ENCODE data around the gene RGS3. TPM values are rescaled to one million over a fixed set of nuclear protein-coding genes. Genes with fewer than 3 reads are reported as not detected.

RGS3 gene
- total and polyA plus RNA-seq, 2 of the 13 experiments (the other 11 are each of a cell fraction or from before 2014, with no cell fraction given): 17.1 to 28.8 TPM

DNA sequence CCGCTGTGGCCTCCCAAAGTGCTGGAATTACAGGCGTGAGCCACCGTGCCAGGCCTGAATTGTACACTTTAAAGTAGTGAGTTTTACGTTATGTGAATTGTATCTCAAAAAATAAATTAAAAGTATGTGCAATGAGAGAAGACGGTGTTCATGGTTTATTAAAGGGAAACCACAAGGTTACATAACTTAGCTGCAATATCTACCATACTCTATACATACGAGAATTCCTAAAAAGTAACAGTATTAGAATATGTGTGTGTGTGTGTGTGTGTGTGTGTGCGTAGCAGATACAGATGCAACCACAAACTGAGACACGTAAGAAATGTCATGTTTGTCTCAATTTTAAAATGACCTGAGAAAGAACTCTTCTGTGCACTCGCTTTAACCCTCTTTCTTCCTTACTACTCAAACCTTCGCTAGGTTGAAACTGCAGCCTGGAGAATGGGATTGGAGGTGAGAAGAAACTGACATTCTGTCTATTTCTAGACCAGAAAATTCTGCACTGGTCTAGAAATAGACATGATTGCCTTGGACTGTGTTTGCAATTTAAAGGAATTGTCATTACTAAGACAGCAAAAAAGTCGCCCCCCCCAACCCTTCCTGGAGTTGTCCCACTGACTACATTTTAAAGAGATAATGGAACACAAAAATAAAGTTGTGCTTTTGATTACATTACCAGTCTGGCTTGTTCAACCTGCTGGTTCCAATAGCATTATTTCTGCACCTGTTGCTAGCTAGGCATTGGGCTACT, 167.0 kb downstream of the RGS3 start:
- FAIRE-seq (no peak), DNase-seq (ENCODE audit: low spot score) (no peak), ATAC-seq (no peak)
- Histone ChIP-seq H3K4me1 (ENCODE audit: insufficient read depth, low read length) (peaks cover 53% of the 10 kb centered on the region), H3K36me3 (replicated peaks in 1 of 2; ENCODE audit: control insufficient read depth in 1 of 2, insufficient read depth in 2 of 2, low read length in 2 of 2) (no peaks in the 10 kb centered on the region), H3K4me2 (ENCODE audit: low read depth, low read length) (no peak overlapping the region), H3K27ac (ENCODE audit: extremely low read length, insufficient read depth, low read length) (no peak overlapping the region), H2AFZ (ENCODE audit: low read length) (no peak overlapping the region), H3K27me3 (ENCODE audit: control insufficient read depth in 1 of 2, insufficient read depth in 2 of 2, low read length in 2 of 2) (peaks cover 0 to 41% of the 10 kb centered on the region in 2 experiments; a peak in 3 of 5 replicates), H3K79me2 (ENCODE audit: insufficient read depth, low read length) (no peaks in the 10 kb centered on the region), H3K9me3 (ENCODE audit: low read length) (no peaks in the 10 kb centered on the region), H4K20me1 (ENCODE audit: insufficient read depth, low read length) (no peaks in the 10 kb centered on the region), H3K4me3 (replicated peaks in 1 of 3; ENCODE audit: insufficient read depth in 1 of 3, low read depth in 2 of 3, low read length in 3 of 3) (no peak overlapping the region), H3K9ac (ENCODE audit: insufficient read depth, low read depth, low read length) (no peak overlapping the region)
- BruUV-seq (replicated peaks): no TSS peak
- CTCF ChIA-PET (ENCODE audit: low intra/inter-chr PET ratio, low total read pairs): no interaction called here
- in situ Hi-C loops (cut with HindIII; ENCODE audit: extremely low pct_ligation_motif_present, low pct_unique_long_range_greater_than_20kb): no loop called here
- intact Hi-C loops (cut with micrococcal nuclease; ENCODE audit: unreplicated experiment): loop anchor here (1.0 kb wide), 1 partner anchor 19 kb away; no protein-coding TSS in a partner anchor
- POLR2A ChIA-PET: no interaction called here
- 51% methylated on average over 11 of the region's 11 CpGs for WGBS (ENCODE audit: low lambda C conversion rate)
- TF ChIP-seq ZNF605 (CRISPR knock-in tag; IDR thresholded peaks at IDR 0.05) (no peak), KMT2A (CRISPR knock-in tag; IDR thresholded peaks at IDR 0.05) (no peak)

DNA sequence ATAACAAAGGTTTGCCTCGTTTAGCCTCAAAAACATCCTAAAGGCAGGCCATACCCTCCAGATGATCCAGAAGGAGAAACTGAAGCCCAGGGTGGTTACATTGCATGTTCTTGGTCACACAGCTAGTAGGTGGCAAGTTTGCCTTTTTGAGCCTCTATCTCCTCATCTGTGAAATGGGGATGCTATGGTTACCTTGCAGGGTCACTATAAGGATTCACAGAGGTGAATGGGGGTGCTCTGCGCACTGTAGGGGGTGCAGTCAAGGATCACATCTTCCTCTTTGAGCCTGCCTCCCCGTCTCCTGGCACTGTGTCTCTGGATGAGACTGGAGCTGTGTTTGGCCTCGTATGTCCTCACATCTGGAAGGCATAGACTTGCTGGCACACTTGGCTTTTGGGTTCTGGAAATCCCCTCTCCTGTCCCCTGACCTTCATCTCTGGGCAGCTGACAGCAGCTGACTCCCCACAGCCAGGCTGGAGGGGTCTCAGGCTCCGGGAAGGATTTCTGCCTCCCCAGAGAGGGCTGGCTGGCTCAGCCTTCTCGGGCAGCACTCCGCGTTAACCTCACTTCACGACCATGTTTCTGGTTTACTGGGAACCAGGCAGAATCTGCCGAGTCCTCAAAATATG, 167.7 kb downstream of the RGS3 start:
- Histone ChIP-seq H4K20me1 (ENCODE audit: insufficient read depth, low read length) (no peaks in the 10 kb centered on the region), H2AFZ (ENCODE audit: low read length) (no peak overlapping the region), H3K9me3 (ENCODE audit: low read length) (no peaks in the 10 kb centered on the region), H3K4me2 (ENCODE audit: low read depth, low read length) (no peak overlapping the region), H3K4me1 (ENCODE audit: insufficient read depth, low read length) (peaks cover 60% of the 10 kb centered on the region), H3K9ac (ENCODE audit: insufficient read depth, low read depth, low read length) (no peak overlapping the region), H3K79me2 (ENCODE audit: insufficient read depth, low read length) (no peaks in the 10 kb centered on the region), H3K27ac (ENCODE audit: extremely low read length, insufficient read depth, low read length) (no peak overlapping the region), H3K4me3 (replicated peaks in 1 of 3; ENCODE audit: insufficient read depth in 1 of 3, low read depth in 2 of 3, low read length in 3 of 3) (no peak overlapping the region), H3K36me3 (replicated peaks in 1 of 2; ENCODE audit: control insufficient read depth in 1 of 2, insufficient read depth in 2 of 2, low read length in 2 of 2) (no peaks in the 10 kb centered on the region), H3K27me3 (ENCODE audit: control insufficient read depth in 1 of 2, insufficient read depth in 2 of 2, low read length in 2 of 2) (peaks cover 0 to 34% of the 10 kb centered on the region in 2 experiments; a peak in 3 of 5 replicates)
- 21% methylated on average over 3 of the region's 10 CpGs for WGBS (ENCODE audit: low lambda C conversion rate)
- ATAC-seq (no peak), FAIRE-seq (no peak), DNase-seq (ENCODE audit: low spot score) (no peak)
- ChIA-PET CTCF (ENCODE audit: low intra/inter-chr PET ratio, low total read pairs) (no interaction called here), POLR2A (no interaction called here)
- intact Hi-C loops (cut with micrococcal nuclease; ENCODE audit: unreplicated experiment) (no loop called here), in situ Hi-C loops (cut with HindIII; ENCODE audit: extremely low pct_ligation_motif_present, low pct_unique_long_range_greater_than_20kb) (no loop called here)
- TF ChIP-seq ARNTL (CRISPR knock-in tag; IDR thresholded peaks at IDR 0.05) (no peak), ZNF629 (CRISPR knock-in tag; conservative IDR thresholded peaks at IDR 0.05) (peak; percentile 88), MAFG (CRISPR knock-in tag; IDR thresholded peaks at IDR 0.05) (no peak), MATR3 (CRISPR knock-in tag; IDR thresholded peaks at IDR 0.05) (no peak), MAFK (conservative IDR thresholded peaks at IDR 0.05 in 1 of 2, IDR thresholded peaks at IDR 0.05 in 1 of 2; ENCODE audit: low read length in 2 of 2) (peak; percentile 27 to 37; a peak in 1 of 4 replicates), ZNF264 (CRISPR knock-in tag; IDR thresholded peaks at IDR 0.05) (no peak), ZMYM3 (CRISPR knock-in tag; IDR thresholded peaks at IDR 0.05) (peak; percentile 60), ZNF34 (CRISPR knock-in tag; IDR thresholded peaks at IDR 0.05; ENCODE audit: borderline replicate concordance) (no peak), RBM22 (optimal IDR thresholded peaks at IDR 0.05; ENCODE audit: low read length) (no peak), ZNF674 (CRISPR knock-in tag; IDR thresholded peaks at IDR 0.05; ENCODE audit: low read depth) (no peak), NRL (CRISPR knock-in tag; IDR thresholded peaks at IDR 0.05; ENCODE audit: borderline replicate concordance) (no peak)
- TF ChIP-seq, protein P1, sequence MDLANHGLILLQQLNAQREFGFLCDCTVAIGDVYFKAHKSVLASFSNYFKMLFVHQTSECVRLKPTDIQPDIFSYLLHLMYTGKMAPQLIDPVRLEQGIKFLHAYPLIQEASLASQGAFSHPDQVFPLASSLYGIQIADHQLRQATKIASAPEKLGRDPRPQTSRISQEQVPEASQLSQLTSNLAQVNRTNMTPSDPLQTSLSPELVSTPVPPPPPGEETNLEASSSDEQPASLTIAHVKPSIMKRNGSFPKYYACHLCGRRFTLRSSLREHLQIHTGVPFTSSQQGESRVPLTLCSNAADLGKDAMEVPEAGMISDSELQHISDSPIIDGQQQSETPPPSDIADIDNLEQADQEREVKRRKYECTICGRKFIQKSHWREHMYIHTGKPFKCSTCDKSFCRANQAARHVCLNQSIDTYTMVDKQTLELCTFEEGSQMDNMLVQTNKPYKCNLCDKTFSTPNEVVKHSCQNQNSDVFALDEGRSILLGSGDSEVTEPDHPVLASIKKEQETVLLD (CRISPR knock-in tag; IDR thresholded peaks at IDR 0.05; ENCODE audit: low read depth): no peak
- TF ChIP-seq, protein P2, sequence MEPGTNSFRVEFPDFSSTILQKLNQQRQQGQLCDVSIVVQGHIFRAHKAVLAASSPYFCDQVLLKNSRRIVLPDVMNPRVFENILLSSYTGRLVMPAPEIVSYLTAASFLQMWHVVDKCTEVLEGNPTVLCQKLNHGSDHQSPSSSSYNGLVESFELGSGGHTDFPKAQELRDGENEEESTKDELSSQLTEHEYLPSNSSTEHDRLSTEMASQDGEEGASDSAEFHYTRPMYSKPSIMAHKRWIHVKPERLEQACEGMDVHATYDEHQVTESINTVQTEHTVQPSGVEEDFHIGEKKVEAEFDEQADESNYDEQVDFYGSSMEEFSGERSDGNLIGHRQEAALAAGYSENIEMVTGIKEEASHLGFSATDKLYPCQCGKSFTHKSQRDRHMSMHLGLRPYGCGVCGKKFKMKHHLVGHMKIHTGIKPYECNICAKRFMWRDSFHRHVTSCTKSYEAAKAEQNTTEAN (CRISPR knock-in tag; conservative IDR thresholded peaks at IDR 0.05): no peak
- no TSS peak for BruUV-seq (replicated peaks)
